DMS79 (cell line): ENCODE measurements around the gene TXLNA.

Experiments used
- DNase-seq: peaks from one replicate; lab custom pipeline; 2025; lab: John Stamatoyannopoulos, UW

Gene TXLNA

GRCh38 chr1:32184650-32185049 lies 5.2 kb downstream of the TXLNA start:
- DNase-seq, result no peak

GRCh38 chr1:32186077-32186476 lies 6.6 kb downstream of the TXLNA start:
- DNase-seq, result no peak

DNA sequence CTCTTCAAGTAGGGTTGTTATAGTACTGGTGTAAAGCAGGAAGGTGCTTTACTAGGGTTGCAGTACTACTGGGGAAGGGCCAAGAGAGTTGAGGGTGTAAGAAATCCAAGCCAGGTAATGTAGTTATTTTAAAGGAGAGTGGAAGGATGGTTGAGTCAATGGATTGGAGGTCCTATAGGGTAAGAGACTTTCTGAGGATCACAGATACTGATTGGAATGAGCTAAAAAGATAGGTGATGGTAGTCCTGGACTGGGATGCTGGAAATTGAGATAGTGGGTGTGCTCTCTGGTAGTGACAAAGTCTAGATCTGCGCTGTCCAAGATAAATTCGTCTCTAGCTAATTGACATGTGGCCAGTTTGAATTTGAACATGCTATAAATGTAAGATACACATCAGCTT lies 7.0 kb downstream of the TXLNA start:
- no peak for DNase-seq

DNA sequence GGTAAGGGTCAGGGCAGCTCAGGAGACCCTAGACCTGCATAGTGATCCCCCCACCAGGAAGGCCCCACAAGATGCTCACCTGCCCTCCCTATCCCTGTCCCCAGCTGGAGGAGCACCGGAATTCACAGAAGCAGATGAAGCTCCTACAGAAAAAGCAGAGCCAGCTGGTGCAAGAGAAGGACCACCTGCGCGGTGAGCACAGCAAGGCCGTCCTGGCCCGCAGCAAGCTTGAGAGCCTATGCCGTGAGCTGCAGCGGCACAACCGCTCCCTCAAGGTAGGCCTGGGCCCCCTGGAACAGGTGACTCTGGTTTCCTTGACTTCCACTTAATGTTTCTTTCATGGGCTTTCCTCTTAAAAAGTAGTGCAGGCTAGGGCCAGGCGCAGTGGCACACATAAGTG lies 8.4 kb downstream of the TXLNA start:
- no peak for DNase-seq

DNA sequence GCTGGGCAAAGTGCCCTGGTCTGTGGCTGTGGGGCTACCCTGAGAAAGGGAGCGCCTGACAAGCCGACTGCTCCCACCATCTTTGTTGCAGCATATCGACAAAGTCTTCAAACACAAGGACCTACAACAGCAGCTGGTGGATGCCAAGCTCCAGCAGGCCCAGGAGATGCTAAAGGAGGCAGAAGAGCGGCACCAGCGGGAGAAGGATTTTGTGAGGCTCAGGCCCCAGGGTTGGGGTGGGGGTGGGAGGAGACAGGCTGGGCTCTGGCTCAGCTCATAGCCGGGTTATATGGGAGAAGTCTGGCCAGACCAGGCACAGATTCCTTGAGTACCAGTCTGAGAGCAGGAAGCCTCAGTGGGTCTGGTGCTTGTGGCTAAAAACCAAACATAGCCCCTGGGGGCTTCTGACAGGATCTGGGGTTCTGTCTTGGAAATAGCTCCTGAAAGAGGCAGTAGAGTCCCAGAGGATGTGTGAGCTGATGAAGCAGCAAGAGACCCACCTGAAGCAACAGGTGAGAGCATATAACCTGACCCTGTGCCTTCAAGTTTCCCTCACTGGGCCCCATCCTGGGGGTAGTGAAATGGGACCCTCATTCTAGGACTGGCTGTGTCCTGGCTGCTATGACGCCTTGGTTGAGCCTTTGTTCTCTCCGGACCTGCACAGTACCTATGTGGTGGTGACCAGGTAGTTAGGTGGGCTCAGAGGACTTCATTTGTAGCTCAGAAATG lies 12.9 kb downstream of the TXLNA start:
- no peak for DNase-seq

DNA sequence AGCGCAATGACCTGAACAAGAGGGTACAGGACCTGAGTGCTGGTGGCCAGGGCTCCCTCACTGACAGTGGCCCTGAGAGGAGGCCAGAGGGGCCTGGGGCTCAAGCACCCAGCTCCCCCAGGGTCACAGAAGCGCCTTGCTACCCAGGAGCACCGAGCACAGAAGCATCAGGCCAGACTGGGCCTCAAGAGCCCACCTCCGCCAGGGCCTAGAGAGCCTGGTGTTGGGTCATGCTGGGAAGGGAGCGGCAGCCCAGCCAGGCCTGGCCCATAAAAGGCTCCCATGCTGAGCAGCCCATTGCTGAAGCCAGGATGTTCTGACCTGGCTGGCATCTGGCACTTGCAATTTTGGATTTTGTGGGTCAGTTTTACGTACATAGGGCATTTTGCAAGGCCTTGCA lies 15.5 kb downstream of the TXLNA start:
- DNase-seq, result no peak

- DNase-seq, result no peak
Measured at GRCh38 chr1:32195531-32195930, 16.1 kb downstream of the TXLNA start.

DNA sequence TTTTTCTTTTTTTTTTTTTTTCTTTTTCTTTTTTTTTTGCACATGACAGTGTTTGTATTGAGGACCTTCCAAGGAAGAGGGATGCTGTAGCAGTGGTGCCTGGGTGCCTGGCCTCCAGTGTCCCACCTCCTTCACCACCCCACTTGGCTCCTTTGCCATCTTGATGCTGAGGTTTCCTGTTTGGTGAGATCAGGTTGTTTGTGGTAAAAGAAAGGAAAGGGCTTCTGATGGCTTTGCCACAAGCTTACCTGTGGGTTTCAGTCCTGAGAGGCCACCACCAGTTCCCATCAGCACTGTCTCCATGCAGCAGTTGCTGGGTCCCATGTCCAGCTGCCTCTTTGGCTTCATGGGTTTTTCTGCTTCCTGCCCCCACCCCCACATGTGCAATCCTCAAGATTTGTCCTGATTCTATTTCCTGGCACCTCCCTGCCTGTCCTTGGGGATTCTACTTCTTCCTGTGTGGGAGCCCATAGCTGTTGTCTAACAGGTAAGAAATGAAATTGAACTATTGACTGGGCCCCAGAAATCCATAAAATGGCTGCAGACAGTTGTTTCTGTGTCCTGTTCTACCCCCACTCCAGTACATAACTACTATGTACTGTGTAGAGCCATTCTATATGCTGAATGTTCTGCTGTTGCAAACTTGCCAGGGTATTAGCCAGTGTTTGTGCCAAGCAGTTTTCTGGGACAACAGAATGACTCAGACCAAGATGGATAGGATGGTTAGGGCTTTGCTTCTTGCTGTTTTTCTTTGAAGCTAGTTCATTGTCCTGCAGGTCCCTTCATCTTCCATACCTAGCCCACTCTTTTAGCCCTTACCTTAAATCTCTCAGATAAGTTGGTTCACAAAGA lies 16.7 kb downstream of the TXLNA start:
- no peak for DNase-seq

GRCh38 chr1:32197074-32197473 lies 17.6 kb downstream of the TXLNA start:
- DNase-seq, result no peak

GRCh38 chr1:32197837-32198236 lies 18.4 kb downstream of the TXLNA start:
- no peak for DNase-seq

- no peak for DNase-seq
Measured at GRCh38 chr1:32198237-32199042, 19.0 kb downstream of the TXLNA start.

GRCh38 chr1:32199043-32199716 lies 19.7 kb downstream of the TXLNA start:
- DNase-seq, result no peak

GRCh38 chr1:32199717-32200072 lies 20.2 kb downstream of the TXLNA start:
- DNase-seq, result peak; percentile 62

DNA sequence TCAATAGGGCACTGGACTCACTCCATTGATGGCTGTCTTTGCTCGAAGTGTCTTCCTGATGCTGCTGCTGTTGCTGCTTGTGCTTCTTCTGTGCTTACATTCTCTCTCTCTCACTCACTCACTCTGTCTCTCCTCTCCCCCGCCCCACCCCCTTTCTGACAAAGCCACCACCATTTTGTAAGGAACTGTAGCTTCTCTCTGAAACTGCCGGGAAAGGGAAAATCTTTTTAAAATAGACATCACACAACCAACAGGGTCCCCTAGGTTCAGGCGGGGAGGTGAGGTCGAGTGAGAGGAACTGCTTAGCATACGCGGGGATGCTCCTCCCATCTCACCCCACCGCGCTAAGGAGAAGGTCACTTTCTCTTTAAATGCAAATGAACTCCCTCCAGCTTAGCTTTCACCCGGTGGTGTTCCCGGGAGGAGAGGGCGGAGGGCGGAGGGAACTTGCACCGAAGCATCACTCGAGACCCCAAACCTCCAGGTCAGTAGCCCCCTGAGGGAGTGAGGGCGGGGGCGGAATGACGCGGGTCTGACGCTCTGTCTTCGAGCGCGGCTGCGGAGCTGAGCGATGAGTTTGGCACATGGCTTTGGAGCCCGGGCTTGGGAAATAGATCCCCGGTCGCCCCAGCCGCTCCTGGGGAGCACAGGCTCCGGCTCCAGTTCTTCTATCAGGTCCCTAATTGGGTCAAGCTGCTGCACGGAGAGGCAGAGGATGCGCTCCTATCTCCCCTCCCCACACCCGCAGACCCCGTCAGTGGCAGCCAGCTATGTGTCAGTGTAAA lies 20.9 kb downstream of the TXLNA start, which contains the start of gene CCDC28B:
CCDC28B (plus strand) TSS at position 370 of the 785 bp plus-strand sequence. CDS start 1,341 bp downstream, outside the sequence.
- DNase-seq, result peak; percentile 65

GRCh38 chr1:32201011-32201855 lies 21.8 kb downstream of the TXLNA start:
- DNase-seq, result peak; percentile 13

GRCh38 chr1:32204943-32205361 lies 25.5 kb downstream of the TXLNA start:
- no peak for DNase-seq

GRCh38 chr1:32205401-32206370 lies 26.2 kb downstream of the TXLNA start, which contains the start of gene IQCC:
Gene IQCC (plus strand): TSS chr1:32205671. CDS start chr1:32205682, 11 bp downstream.
- DNase-seq, result peak; percentile 94

DNA sequence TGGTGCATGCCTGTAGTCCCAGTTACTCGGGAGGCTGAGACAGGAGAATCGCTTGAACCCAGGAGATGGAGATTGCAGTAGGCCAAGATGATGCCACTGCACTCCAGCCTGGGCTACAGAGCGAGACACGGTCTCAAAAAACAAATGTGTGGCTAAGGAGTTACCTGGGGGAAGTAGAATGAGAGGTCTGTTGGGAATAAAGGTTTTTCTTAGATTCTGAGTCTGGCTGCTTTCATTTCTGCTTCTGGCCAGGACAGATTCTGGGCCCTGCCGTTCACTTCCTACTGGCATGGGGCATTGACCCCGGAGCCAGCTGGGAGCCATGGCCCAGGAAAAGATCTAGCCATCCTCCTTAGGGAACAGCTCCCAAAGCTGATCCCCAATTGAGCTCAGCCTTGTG lies 29.0 kb downstream of the TXLNA start:
- DNase-seq, result no peak

DNA sequence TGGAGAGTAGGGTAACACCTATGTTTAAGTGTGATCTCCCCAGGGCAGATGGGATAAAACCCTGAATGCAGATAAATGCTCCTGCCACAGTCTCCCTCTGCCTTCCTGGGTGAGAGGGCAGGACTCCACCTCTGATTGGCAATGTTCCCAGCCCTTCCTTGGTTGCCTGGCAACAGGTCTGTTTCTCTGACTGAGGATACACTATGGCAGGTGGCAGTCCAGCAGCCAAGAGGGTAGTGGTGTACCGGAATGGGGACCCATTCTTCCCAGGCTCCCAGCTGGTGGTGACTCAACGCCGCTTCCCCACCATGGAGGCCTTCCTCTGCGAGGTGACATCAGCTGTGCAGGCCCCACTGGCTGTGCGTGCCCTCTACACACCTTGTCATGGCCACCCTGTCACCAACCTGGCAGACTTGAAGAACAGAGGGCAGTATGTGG lies 29.4 kb downstream of the TXLNA start, which contains the start of gene DCDC2B:
DCDC2B (plus strand) TSS at position 199 of the 438 bp plus-strand sequence; CDS start at position 204, 5 bp downstream.
- peak; percentile 96 for DNase-seq
